Measurements from ENCODE around the gene NFATC4.

Gene NFATC4

DNA sequence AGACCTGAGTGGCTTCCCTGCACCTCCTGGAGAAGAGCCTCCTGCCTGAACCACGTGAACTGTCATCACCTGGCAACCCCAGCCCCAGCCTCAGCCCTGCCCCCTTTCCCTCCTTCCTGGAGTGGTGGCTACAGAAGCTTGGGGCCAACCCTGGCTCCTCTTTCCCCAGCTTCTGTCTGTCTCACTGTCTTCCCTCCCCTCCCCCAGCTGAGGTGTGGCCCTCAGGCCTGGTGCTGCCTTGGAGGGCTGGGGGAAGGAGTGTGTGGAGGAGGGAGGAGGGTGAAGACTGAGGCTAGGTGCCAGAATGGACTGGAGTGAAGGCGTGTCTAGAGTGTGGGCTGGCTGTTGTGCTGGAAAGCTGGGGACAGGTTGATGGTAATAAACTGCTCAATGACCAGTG, 9.7 kb downstream of the NFATC4 start:
- no peaks in the 10 kb centered on the region for H3K9me3 ChIP-seq (ENCODE audit: low read depth, low read length)
- no peak overlapping the region for H3K4me3 ChIP-seq
- peaks cover 37% of the 10 kb centered on the region; the same call in 1 of the 2 replicates for H3K36me3 ChIP-seq (ENCODE audit: insufficient read depth, low read length)
- no peak overlapping the region for H3K27ac ChIP-seq
- DNase-seq (ENCODE audit: low read depth, low spot score), result no peak
- no peak for TF ChIP-seq POLR2AphosphoS5 (IDR thresholded peaks at IDR 0.05; ENCODE audit: borderline replicate concordance, low read depth, low read length)
- no peak for TF ChIP-seq FOXP2 (optimal IDR thresholded peaks at IDR 0.05; ENCODE audit: control extremely low read depth, extremely low read length, insufficient read depth)
- TF ChIP-seq EZH2 (IDR thresholded peaks at IDR 0.05), result no peak
- H3K9ac ChIP-seq (ENCODE audit: insufficient read length), result no peak overlapping the region

DNA sequence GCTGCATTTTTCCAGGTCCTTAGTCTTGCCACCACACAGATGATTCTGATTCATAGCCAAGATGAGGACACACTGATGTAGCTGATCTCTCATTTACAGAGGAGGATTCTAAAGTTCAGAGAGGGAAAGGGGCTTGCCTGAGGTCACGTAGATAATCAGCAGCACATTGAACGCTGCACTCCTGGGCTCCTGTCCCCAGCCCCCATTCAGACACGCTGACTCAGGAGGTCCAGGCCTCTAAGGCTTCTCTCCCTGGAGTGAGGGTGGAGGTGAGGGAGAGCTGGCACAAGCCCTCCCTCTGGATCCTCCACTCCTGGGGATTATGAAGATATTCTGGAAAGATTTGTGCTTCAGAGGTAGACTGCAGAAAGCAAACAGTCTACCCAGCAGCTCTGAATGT, 10.3 kb downstream of the NFATC4 start:
- Histone ChIP-seq H3K9ac (ENCODE audit: insufficient read length) (no peak overlapping the region), H3K9me3 (ENCODE audit: low read depth, low read length) (no peaks in the 10 kb centered on the region), H3K4me3 (no peak overlapping the region), H3K36me3 (ENCODE audit: insufficient read depth, low read length) (peaks cover 31% of the 10 kb centered on the region; the same call in 1 of the 2 replicates), H3K27ac (no peak overlapping the region)
- DNase-seq (ENCODE audit: low read depth, low spot score), result no peak
- no peak for TF ChIP-seq FOXP2 (optimal IDR thresholded peaks at IDR 0.05; ENCODE audit: control extremely low read depth, extremely low read length, insufficient read depth)
- TF ChIP-seq EZH2 (IDR thresholded peaks at IDR 0.05), result no peak
- TF ChIP-seq POLR2AphosphoS5 (IDR thresholded peaks at IDR 0.05; ENCODE audit: borderline replicate concordance, low read depth, low read length), result no peak

DNA sequence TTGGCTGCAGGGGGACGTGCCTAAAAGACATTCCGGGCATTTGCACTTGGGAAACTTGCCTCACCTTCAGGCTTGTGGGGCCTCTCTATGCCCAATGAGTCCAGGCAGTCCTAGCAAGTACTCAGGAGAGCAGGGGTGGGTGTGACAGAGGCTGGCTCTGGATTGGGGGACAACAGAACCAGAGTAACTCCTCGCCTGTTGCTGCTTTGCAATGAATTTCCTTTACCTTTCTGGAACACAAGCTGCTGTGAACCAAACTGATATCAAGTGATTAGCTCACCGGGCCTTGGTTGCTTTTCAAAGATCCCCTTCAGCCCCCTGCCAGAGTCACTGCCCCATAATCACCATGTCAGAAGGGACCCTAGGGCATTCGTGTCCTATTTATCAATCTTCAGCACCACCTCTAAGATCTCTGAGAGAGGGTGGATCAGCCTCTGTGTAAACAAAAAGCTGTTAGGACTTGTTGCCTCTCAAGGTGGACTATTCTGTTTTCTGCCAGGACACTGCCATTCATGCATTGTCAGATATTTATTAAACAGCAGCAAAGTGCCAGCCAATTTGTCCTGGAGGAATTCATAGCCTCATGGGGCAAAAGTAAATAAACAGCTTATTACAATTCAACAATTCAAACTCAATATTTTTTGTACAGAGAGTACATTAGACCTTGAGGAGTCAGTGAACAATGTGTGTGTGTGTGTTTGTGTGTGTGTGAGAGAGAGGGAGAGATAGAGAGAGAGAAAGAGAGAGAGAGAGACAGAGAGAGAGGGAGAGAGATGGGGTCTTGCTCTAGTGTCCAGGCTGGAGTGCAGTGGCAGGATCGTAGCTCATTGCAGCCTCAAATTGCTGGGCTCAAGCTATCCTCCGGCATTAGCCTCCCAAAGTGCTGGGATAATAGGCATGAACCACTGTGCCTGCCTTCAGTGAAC, 11.3 kb downstream of the NFATC4 start:
- H3K27ac ChIP-seq, result no peak overlapping the region

DNA sequence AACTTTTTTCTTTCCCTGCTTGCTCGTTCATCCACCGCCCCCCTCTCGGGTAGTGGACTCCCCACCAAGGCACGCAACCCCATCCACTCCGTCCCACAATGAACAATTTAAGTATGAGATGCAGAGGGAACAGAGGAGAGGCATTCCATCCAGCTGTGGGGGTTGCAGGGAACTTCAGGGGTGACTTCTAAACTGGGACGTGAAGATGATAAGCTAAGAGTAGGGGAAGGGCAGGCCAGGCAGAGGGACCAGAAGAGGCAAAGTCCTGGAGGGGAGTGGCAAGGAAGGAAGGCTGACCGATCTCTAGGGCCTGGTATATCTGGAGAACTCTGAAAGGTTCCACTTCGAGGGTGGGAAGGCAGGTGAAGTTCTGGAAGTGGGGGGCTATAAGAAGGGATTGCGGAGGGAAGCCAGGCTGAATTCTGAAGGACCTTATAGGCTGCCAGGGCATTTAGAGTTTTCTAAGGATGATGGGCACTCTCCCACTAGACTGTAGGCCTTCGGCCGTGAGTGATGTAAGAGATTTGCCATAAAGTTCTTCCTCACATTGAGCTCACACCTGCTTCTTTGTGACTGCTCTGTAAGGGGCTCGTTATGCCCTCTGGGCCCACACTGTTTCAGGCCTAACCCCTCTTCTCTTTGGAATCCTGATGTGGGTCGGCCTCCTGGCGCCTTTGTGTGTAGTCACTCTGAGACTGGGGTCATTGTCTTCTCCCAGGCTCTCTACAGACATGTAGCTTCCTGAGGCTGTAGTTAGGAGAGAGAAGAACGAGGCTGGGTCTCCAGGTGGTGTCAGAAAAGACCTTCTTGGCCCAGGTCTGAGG, 12.1 kb downstream of the NFATC4 start:
- DNase-seq (ENCODE audit: low read depth, low spot score), result no peak
- no peak overlapping the region for H3K27ac ChIP-seq
- no peak overlapping the region for H3K4me3 ChIP-seq

More for the DNA sequence above, 11.3 kb downstream of the NFATC4 start:
- DNase-seq (ENCODE audit: low read depth, low spot score), result no peak
- H3K9me3 ChIP-seq (ENCODE audit: low read depth, low read length), result no peaks in the 10 kb centered on the region
- no peak overlapping the region for H3K4me3 ChIP-seq
- H3K36me3 ChIP-seq (ENCODE audit: insufficient read depth, low read length), result peaks cover 22% of the 10 kb centered on the region; the same call in 1 of the 2 replicates
- H3K9ac ChIP-seq (ENCODE audit: insufficient read length), result no peak overlapping the region
- TF ChIP-seq EZH2 (IDR thresholded peaks at IDR 0.05) (no peak), FOXP2 (optimal IDR thresholded peaks at IDR 0.05; ENCODE audit: control extremely low read depth, extremely low read length, insufficient read depth) (no peak), POLR2AphosphoS5 (IDR thresholded peaks at IDR 0.05; ENCODE audit: borderline replicate concordance, low read depth, low read length) (no peak)

DNA sequence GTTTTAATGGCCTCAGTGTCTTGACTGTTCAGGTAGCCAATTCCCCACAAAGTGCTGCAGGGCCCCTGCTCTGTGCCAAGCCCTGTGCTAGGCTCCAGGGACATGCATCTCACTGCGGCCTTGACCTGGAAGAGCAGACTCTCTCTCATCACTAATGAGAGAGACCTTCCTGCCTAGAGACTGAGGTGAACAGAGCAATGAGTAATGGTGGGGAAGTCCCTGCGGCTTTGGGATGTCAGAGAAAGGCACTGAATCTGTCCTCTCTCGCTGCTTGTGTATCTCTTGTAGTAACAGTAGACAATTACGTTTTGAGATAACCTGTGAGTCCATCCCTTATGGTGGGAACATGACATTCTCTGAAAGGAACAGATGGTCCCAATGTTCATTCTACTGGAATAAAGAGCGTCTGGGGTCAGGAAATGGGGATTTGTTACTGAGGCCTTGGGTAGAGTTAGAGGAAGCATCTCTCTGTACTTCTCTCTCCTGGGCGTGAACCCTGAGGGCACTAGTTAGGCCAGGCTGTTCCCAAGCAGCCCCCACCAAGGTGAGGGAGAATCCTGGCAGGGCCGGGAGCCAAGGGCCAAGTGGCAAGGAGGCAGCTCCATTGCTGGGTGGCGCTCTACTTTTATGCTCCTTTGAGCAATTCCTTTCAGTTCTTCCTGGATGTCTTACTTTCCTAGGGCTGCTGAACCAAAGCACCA, 13.5 kb downstream of the NFATC4 start:
- TF ChIP-seq POLR2AphosphoS5 (IDR thresholded peaks at IDR 0.05; ENCODE audit: borderline replicate concordance, low read depth, low read length), result no peak
- Histone ChIP-seq H3K9me3 (ENCODE audit: low read depth, low read length) (no peaks in the 10 kb centered on the region), H3K9ac (ENCODE audit: insufficient read length) (no peak overlapping the region), H3K27ac (no peak overlapping the region), H3K36me3 (ENCODE audit: insufficient read depth, low read length) (peaks cover 7% of the 10 kb centered on the region; the same call in 1 of the 2 replicates), H3K4me3 (no peak overlapping the region)
- no peak for DNase-seq (ENCODE audit: low read depth, low spot score)

More for the DNA sequence above, 12.1 kb downstream of the NFATC4 start:
- Histone ChIP-seq H3K9me3 (ENCODE audit: low read depth, low read length) (no peaks in the 10 kb centered on the region), H3K9ac (ENCODE audit: insufficient read length) (no peak overlapping the region), H3K36me3 (ENCODE audit: insufficient read depth, low read length) (peaks cover 19% of the 10 kb centered on the region; the same call in 1 of the 2 replicates)
- TF ChIP-seq FOXP2 (optimal IDR thresholded peaks at IDR 0.05; ENCODE audit: control extremely low read depth, extremely low read length, insufficient read depth), result no peak
- no peak for TF ChIP-seq EZH2 (IDR thresholded peaks at IDR 0.05)
- TF ChIP-seq POLR2AphosphoS5 (IDR thresholded peaks at IDR 0.05; ENCODE audit: borderline replicate concordance, low read depth, low read length), result no peak

DNA sequence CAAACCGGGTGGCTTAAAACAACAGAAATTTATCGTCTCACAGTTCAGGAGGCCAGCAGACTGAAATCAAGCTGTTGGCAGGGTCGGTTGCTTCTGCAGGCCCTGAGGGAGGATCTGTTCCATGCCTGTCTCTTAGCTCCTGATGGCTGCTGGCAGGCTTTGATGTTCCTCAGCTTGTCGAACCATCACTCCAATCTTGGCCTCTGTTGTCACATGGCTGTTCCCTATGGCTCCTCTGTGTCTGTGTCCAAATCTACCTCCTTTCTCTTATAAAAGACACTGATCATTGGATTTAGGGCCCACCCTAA, 14.0 kb downstream of the NFATC4 start:
- Histone ChIP-seq H3K27ac (no peak overlapping the region), H3K9me3 (ENCODE audit: low read depth, low read length) (no peaks in the 10 kb centered on the region), H3K9ac (ENCODE audit: insufficient read length) (no peak overlapping the region), H3K4me3 (no peak overlapping the region), H3K36me3 (ENCODE audit: insufficient read depth, low read length) (peaks cover 4% of the 10 kb centered on the region; the same call in 1 of the 2 replicates)
- no peak for DNase-seq (ENCODE audit: low read depth, low spot score)
- no peak for TF ChIP-seq FOXP2 (optimal IDR thresholded peaks at IDR 0.05; ENCODE audit: control extremely low read depth, extremely low read length, insufficient read depth)
- no peak for TF ChIP-seq EZH2 (IDR thresholded peaks at IDR 0.05)
- TF ChIP-seq POLR2AphosphoS5 (IDR thresholded peaks at IDR 0.05; ENCODE audit: borderline replicate concordance, low read depth, low read length), result no peak

DNA sequence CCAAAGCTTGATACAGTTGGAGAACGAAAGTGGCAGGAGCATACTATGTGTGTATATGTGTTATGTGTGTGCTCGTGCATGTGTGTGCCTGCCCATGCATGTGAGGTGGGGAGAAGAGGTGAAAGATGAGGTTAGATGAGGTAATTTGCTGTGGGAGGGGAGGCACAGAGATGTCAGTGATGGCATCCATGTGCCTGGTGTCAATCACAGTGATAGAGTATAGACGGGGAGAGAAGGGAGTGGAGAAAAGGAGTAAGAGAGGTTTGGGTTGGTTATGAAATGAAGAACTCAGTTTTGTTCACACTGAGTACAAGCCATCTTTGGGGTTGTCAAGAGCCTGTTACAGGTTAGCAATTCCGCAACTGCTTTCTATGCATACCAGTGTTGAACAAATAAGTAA, 16.2 kb downstream of the NFATC4 start:
- H3K9me3 ChIP-seq (ENCODE audit: low read depth, low read length), result no peaks in the 10 kb centered on the region
- H3K4me3 ChIP-seq, result no peak overlapping the region
- no peak overlapping the region for H3K27ac ChIP-seq
- TF ChIP-seq POLR2AphosphoS5 (IDR thresholded peaks at IDR 0.05; ENCODE audit: borderline replicate concordance, low read depth, low read length) (no peak), EZH2 (IDR thresholded peaks at IDR 0.05) (no peak), FOXP2 (optimal IDR thresholded peaks at IDR 0.05; ENCODE audit: control extremely low read depth, extremely low read length, insufficient read depth) (no peak)
- DNase-seq (ENCODE audit: low read depth, low spot score), result no peak
- no peaks in the 10 kb centered on the region for H3K36me3 ChIP-seq (ENCODE audit: insufficient read depth, low read length)
- no peak overlapping the region for H3K9ac ChIP-seq (ENCODE audit: insufficient read length)

DNA sequence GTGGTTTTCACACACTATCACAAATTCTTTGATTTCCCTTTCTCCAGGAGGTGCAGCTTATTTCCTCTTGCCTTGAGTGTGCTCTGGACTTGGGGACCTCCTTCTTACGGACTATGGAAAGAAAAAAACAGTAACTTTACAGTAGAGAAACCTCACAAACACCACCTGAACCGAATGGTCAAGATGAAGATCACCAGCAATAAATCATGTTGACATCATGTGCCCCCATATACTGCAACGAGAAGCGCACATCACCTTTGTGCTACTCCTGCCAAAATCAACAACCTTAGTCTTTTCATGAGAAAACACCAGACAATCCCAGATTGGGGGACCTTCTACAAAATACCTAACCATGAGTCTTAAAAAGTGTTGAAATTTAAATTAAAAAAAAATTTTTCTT, 17.5 kb downstream of the NFATC4 start:
- H3K9ac ChIP-seq (ENCODE audit: insufficient read length), result no peak overlapping the region
- H3K4me3 ChIP-seq, result no peak overlapping the region
- no peaks in the 10 kb centered on the region for H3K36me3 ChIP-seq (ENCODE audit: insufficient read depth, low read length)
- TF ChIP-seq POLR2AphosphoS5 (IDR thresholded peaks at IDR 0.05; ENCODE audit: borderline replicate concordance, low read depth, low read length) (no peak), FOXP2 (optimal IDR thresholded peaks at IDR 0.05; ENCODE audit: control extremely low read depth, extremely low read length, insufficient read depth) (no peak), EZH2 (IDR thresholded peaks at IDR 0.05) (no peak)
- DNase-seq (ENCODE audit: low read depth, low spot score), result no peak
- H3K27ac ChIP-seq, result no peak overlapping the region
- H3K9me3 ChIP-seq (ENCODE audit: low read depth, low read length), result no peaks in the 10 kb centered on the region

All from SK-N-MC (cell line).